T-helper 9 cell (primary cell): ENCODE data around the gene RALGDS.

Experiments used
- DNase-seq: peaks from one replicate; pipeline ENCODE4 v3.0.0-alpha.2; 2020

RALGDS gene

DNA sequence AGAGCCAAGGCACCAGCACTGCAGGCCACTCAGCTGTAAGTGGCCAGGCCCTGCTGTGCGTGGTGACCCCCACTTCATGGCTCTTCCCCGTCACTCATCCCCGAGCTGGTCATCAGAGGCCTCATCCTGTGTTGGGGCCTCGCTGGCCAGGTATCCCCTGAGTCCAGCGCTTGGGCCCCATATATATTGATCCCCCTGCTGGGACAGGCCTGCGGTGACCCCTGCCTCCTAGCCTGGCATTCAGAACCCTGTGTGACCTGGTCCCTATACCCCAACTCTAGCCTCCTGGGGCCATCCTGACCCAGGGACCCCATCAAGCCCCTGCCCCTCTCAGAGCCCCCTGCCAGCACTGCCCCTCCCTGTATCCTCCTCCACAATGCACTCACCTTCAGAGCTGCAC is 30.0 kb upstream of the RALGDS start:
- DNase-seq, result no peak

DNA sequence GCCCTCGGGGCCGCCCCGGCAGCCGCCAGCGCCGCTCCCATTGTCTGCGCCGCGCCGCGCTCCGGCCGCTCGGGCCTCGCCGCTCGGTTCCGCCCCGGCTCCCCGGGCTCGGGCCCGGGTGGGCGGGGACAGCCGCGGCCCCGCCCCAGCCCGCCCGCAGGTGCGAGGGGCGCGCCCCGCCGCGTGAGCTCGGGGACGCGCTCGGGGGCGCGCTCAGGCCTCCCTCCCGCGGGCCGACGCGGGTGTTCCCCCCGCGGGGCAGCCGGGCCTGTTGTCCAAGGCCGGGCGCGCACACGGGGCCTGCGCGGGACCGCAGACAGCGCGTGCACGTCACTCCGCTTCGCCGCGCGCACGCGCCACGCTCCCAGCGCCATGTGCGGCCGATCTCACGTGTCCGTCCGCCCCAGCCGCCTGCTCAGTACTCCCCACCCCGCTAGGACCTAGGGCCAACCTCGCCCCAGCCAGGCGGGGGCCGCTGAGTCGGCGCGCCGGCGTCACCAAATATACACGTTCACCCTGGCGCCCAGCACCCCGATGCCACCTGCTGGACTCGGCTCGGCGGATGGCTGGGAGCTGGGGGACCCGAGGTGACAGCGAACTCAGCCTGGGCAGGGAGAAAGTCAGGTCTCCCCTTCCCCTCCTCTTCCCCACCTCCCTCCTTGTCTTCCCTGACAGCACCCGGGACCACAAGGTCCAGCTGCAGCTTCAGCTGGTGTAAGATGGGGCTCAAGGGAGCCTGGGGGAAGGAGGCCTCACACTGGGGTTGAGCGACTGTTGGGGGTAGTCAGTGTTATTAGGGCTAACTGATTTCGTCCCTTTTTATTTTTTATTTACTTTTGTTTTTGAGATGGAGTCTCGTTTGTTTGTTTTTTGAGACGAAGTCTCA is 28.3 kb upstream of the RALGDS start:
- peak; percentile 73 for DNase-seq

DNA sequence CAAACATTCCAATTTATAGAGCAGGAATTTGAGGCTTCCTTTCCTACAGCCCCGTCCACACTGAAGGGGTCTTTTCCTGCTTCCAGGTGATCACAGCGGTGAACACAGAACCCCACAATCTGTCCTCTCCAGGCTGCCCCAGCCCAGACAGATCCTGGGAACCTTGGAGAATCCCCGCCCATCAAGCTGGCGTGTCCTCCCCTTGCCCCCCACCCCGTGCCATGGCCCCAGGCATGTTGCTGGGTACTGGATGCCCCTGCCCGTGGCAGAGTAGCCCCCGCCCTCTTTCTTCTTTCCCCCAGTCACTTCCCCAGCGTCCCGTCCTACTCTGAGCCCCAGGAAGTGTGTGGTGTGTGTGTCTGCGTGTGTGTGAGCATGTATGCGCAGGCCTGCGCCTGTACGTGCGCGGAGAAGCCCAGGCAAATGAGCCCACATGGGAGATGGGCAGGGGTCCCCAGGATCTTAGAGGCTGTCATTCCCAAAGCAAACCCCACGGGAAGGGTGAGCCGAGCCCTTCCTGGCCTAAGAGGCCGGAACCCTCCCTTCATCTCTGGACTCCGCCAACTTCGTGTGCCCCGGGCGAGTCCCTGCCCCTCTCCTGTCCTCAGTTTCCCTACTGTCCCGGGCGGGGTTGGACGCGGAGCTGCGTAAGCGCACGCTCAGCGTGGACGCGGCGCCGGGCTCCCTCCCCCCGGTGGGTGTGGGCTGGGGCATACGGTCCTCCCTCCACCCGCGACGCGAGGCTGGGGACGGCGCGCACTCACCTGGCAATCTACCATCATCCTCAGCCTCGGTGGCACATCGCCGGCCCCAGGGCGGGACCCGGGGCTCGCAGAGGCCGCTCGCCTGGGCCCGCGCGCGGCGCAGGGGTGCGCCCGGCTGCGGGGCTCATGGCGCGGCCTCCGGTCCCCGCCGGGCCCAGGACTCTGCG is 27.4 kb upstream of the RALGDS start:
- DNase-seq, result peak; percentile 59

DNA sequence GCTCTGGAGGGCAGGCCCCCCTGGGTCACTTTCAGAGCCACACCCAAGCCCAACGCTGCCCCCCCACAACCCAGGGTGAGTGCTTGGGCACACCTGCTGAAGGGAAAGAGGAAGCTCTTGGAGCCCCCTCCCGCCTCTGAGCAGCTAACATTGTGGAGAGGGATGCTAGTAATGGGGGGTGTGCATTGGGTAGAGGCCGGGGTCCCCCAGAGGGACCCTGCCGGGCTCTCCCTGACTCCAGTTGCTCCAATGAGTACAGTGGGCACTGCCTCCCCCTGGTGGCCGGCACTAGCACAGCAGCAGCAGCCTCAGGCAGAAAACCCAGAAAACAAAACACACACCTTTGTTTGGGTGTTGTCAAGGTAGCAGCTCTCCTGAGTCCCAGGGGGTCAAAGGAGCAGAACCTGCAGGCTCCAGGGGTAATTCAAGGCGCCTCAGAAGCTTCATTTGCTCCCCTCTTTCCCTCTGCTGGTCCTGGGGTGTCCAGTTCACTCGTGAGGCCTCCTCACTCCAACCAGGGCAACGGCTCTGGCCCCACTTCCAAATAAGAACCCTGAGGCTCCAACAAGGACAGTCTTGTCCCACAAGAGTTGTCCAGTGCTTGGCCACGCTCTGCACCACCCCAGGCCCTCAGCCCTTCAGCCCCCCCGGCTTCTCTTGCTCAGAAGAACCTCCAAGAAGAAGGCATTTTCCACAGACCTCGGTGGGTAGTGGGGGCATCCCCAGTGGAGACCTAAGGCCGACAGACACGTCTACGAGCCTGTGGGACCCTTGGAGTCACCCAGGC is 26.6 kb upstream of the RALGDS start:
- DNase-seq, result peak; percentile 86

DNA sequence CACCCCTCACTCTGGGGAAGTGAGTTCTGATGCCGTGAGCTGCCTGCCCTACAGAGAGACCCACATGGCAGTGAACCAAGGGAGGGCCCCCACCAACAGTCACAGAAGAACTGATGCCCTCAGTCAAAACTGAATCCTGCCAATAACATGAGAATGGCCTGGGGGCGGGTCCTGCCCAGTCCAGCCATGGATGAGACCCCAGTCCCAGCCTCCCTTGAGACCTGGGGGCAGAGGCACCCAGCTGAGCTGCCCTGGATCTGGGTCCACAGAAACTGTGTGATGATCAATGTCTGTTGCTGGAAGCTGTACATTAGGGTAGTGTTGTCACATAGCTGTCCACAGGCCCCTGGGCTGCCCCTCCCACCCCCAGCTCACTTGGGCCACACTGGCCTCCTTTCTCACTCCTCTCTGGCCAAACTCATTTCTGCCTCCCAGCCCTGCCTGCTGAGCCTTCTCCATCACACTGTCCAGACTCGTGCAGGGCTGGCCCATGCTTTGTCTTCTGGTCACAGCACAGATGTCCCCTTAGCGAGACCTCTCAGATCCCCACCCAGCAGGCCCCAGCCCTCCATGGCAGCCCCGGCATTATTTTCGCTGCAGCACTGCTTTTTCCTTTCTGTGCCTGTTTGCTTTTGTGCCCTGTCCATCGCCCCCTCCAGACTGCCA is 25.8 kb upstream of the RALGDS start:
- DNase-seq, result no peak

DNA sequence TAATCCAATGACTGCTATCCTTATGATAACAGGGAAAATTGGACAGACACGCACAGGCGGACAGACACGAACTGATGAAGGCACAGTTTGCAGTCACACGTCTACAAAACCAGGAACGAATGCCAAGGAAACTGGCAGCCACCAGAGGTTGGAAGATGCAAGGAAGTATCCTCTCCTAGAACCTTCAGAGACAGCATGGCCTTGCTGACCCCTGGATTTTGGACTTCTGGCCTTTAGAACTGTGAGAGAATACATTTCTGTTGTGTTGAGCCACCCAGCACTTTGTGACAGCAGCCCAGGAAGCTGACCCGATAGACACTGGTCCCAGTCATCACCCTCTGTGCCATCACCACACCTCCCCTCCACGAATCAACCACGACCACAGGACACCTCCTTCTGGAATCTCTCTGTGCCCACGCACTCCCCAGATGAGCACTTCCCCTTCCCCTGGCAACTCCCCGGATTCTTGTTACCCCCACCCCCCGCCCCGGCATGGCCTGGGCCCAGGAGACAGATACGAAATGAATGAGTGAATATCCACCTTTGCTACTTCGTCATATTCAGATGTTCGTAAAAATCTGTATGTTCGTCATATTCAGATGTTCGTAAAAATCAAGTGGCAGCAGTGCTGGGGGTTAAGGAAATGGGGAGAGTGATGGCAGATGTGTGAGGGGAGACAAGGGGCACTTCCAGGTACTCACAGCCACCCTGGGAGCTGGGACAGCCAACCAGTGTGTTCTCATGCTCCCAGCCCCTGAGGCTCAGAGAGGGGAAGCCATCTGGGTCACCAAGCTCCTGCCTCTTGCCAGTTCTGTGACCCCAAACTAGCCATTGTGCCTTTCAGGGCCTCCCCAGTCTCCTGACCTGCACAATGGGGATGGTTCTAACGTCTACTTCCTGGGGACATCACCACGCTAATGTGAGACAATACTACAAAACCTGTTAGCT is 24.1 kb upstream of the RALGDS start:
- DNase-seq, result no peak

DNA sequence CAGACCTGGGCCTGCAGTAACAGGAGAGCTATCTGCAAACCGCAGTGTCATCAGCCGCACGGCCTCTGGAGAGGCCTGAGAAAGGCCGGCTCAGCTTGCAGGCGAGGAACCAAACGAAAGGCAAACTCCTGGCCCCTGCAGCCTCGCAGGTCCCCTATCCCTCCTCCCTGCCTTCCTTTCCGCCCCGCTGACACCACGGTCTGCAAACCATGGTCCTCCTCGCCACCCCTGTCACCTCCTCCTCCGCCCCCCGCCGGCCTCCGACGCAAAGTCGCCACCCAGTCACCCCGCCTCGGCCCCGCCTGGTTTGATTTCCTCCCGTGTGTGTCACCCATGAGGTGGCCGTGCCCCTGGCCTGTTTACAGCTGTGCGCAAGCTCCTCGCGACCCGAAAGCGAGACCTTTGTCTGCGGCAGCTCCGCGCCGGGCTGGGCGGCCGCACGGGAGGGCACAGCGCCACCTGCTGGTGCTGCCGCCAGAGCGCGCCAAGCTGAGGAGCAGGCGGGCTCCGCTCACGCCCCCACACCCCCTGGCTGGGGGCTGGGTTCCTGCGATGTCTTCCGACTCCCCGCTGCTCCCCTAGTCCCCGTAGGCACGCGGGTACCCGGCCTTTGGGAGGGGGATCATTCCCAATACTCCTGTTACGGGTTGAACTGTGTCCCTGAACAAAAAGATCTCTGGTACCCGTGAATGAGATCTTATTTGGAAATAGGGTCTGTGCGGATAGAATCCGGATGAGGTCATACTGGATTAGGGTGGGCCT is 23.3 kb upstream of the RALGDS start:
- peak; percentile 90 for DNase-seq

DNA sequence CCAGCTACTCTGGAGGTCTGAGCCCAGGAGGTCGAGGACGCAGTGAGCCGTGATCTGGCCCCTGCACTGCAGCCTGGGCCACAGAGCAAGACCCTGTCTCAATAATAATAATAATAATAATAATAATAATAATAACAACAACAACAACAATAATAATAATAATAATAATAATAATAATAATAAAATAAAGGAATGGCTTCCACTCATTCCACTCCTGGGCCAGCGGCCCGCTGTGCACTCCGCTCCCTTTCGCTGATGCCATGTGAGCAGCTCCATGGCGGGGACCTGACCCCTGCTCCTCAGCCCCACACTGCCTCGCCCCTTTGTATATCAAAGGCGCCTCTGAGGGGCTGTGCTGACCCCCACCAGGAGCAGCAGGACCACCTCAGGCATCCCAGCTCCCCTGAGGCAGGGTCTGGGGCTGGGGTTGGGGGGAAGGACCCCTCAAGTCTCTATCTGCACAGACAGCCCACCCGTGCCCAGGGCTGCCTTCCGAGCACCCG is 22.6 kb upstream of the RALGDS start:
- DNase-seq, result no peak

DNA sequence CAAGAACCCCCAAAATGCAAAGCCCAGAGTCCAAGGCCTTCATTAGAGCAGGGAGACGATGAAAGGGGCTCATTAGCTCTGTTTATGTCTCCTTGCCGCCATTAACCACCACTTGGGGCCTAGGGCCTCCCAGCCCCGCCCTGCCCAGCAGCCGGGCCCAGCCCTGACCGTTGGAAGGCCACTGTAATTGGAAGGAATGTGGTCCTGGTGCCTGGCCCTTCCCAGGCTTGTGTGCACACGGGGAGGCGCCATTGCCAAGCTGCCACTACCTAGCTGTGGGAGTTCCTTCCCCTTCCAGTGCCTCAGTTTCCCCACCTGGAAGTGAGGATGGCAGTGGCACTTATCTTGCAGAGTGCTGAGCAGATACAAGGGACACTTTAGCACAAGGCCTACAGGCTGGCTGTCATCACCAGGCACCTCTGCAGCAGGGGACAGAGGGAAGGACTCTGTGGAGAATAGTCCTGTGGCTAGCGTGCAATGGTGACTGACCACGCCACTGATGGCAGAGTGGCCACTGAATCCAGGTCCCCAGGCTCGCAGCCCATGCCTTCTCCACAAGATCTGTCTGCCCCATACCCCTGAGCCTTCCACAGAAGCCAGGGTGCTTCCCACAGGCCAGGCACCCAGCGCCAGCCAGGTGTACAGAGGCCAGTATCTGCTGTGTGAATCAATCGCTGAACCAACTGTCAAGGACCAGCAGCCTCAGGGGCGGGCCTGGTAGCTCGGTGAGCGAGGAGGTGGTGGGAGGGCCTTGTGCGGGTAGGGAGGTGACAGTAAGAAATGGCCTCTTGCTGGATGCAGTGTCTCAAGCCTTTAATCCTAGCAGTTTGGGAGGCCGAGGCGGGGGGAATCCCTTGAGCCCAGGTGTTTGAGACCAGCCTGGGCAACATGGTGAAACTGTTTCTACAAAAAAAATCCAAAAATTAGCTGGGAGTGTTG is 21.9 kb upstream of the RALGDS start:
- no peak for DNase-seq

DNA sequence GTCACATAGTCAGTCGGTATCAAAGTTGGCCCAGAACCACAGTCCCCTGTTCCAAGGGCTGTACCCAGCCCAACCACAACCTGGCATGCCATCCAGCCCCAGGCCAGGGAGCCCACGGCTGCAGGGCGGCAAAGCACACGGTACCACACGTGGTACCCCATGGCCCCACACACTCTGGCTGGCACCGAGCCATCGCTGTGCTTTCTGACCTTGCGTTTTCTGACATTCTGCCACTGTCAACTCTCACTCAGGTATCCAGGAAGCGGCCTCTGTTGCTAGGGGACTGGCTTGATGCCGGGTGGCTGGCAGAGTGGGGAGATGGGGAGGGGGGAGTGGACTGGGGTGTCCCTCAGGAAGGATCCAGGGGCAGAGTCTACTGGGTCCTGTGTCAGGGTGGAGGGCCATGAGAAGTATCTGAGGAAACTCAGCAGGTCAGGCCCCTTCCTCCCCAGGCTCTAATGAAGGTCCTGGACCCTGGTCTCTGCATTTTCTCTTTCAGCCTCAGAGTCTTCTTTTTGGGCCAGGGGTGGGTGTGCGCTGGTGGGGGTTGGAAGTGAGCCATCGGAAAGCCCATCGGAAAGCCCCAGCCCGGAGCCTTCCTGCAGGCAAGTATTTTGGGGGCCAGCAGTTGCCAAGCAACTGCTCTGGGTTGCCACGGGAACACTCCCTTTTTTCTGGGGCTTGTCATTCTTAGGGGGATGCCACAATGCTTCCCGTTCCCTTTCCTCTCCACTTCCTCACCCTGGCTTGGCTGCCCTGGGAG is 21.0 kb upstream of the RALGDS start:
- DNase-seq, result peak; percentile 85

DNA sequence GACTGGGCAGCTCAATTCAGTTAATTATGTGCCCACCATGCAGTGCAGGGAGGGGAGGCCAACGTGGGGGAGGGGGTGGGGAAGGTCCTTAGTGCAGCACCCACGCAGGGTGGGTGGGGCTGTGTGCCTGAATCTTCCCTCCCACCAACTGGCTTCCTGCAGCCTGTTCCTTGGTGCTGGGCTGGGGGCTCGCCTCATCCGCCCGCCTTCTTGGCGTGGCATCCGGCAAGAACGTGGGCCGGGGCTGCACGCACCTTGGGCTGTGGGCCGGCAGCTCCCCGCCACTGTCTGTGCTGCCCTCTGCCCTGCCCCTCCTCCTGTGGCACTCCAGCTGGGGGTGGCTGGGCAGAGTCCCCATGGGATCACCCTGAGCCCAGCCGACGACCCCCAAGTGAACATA is 19.6 kb upstream of the RALGDS start:
- DNase-seq, result no peak

DNA sequence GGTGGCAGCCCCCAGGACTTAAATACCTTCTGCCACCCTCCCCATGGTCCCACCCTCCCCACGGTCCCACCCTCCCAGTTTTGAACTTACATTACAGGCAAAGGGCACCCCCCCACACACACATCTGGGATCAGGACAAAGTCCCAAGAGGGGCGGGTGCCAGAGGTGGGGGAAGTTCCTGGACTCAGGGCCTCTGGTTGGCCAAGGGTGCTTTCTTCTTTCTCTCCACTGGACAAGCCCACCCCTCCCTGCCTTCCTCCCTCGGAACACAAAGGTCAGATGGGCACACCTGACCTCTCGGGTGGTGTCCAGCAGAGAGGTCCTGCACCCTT is 19.1 kb upstream of the RALGDS start:
- no peak for DNase-seq

DNA sequence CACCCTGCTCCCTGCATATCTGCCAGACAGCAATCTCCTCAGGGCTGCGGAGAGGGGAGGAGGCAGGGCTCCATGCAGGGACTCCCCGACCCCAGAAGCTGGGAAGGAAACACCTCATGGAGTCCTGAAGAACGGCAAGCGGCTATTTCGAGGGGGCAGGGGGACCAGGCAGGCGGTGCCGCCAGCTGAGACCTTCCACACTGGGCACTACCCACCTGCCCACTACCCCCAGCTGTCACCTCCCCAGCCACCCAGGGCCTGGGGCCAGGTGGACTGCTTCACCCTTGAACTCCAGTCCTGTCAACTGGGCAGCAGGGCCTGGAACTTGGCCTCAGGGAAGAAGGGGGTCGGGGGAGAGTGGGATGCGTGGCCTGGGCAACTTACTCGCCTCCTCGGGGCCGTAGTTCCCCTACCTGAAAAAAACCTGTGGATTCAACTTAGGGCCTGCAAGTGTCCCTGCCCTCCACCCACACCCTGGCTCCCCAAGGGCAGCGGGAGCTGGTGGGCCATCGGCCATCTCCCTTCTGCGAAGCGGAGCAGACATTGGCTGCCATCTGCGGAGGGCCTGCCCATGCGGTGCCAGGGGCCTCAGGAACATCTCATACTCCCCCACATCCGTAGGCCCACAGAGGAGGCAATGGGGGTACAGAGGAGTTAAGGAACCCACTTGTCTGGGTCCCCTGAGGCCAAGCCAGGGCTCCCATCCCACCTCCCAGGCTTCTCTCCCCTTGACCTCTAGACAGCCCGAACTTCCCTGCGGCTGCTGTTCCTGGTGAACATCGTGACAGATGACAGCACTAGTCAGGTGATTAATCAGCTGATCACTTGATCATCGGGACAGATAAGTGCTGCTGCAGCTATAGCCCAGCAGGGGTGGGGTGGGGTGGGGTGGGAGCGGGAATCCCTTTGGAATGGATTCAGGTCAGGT is 18.5 kb upstream of the RALGDS start:
- DNase-seq, result no peak

DNA sequence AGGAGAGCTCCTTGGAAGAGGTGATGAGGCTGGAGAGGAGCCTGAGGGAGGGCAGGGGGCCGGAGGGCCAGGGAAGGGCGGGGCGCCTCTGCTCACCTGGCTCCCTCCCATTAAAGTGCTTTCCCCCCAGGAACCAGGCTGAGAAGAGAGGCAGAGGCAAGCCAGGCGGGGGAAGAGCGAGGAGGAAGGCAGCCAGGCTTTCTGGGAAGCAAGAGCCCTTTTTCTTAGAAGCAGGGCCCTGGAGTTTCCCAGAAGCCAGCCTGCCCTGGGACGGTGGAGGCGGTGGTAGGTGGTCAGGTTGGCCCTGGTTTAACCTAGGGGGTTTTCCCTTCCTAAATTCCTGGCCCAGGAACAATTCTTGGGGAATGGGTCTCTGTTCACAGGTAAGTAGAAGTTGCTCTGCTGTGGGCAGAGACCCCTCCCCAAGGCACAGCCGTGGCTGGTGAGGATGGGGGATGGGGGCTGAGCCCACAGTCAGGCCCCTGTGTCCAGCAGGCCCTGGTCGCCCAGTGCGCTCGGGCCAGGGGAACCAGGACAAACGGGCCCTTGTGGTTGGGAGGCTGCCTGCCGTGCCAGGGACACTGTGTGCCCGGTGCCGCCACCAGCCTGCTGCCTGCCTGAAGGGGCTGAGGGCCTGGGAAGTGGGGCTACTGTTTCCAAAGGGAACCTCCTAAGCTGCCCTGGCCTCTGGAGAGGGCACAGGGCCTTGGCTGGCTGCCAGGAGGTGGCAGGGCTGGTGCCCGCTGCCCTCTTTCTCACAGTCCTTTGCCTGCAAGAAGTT is 16.6 kb upstream of the RALGDS start:
- DNase-seq, result no peak

DNA sequence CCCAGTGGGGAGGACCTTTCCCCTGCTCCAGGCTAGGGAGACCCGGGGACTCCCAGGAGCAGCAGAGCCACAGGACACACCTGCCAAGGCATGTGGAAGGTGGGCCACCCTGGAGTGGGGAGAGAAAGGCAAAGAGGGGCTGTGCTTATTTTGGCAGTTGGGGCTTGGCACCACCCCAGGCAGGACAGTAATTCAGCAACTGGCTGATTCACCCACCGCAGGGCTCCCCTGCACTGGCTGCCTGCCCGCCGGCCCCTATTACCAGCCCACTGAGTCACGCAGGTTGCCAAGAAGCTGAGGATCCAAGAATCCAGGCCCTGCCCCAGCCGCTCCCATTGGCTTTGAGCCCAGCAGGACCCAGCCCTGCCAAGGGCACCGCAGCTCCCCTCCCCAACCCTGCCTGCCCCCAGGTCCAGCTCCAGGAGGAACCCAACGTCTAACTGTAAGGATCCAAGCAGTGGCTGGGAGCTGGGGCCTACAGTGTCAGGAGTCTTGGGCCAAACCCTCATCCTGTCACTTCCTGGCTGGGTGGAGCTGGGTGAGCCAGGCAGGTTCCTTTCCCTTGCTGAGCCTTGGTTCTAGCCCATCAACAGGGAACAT is 14.2 kb upstream of the RALGDS start:
- DNase-seq, result peak; percentile 53
